HG03097 (cell line): Measurements from ENCODE around the gene THADA.

Source experiments
- ATAC-seq: cut with Tn5 transposase; IDR thresholded peaks from one replicate; pipeline ENCODE4 v1.9.1; 2021; ENCODE audit not compliant: unreplicated experiment, low FRiP score

The THADA gene

DNA sequence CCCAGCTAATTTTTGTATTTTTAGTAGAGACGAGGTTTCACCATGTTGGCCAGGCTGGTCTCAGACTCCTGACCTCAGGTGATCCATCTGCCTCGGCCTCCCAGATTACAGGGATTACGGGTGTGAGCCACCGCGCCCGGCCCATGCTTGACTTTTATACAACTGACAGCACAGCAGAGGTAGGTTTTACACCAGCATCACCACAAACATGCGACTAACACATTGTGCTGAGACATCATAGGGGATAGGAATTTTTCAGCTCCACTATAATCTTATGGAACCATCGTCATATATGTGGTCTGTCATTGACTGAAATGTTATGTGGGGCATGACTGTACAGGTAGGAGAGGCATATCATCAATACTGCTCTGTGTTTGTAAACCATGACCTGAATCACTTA, 122.1 kb downstream of the THADA start:
- no peak for ATAC-seq

DNA sequence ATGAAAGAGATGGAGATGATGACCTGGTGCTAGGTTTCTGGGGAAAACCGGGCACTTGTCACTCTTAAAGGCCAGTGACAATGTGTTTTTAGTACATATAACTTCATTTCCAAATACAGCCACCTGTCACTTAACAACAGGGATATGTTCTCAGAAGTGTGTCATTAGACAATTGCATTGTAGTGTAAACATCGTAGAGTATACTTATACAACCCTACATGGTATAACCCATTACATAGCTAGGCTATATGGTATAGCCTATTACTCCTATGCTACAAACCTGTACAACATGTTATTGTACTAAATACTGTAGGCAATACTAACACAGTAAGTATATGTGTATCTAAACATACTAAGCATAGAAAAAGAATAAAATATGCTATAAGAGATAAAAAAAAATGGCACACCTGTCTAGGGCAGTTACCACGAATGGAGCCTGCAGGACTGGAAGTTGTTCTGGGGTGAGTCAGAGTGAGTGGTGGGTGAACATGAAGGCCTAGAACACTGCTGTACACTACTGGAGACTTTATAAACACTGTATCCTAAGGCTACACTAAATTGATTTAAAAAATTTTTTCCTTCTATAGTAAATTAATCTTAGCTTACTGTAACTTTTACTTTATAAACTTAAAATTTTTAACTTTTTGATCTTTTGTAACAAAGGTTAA, 123.2 kb downstream of the THADA start:
- ATAC-seq, result no peak

DNA sequence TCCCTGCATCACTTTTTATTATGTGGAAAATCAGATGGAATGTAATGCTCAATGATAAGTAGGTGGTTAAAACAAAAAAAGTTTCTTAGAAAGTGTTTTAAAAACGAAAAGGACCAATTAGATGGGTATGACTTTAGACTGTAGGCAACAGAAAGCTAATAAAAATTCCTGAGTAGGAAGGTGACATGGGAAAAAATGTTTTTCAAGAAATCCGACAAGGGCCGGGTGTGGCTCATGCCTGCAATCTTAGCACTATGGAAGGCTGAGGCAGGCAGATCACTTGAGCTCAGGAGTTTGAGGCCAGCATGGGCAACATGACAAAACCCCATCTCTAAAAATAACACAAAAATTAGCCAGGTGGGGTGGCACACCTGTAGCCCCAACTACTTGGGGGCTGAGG, 126.1 kb downstream of the THADA start:
- ATAC-seq, result no peak

DNA sequence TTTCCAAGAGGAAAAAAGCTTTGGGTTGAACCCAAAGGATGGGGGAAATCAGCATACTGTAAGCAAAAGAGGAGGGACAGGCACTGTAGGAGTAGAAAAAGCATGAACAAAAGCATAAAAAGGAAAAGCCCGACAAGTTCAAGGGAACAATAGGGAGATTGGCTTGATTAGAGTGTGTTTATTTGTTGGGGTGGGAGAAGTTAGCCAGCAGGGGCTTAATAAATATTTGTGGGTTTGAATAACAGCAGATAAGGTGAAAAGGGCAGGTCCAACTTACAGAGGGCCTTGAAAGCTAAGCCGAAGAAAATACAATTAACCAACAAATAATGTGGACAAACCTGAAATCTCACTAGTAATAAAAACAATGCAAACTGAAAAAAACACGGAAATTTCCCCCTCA, 126.7 kb downstream of the THADA start:
- ATAC-seq, result no peak

DNA sequence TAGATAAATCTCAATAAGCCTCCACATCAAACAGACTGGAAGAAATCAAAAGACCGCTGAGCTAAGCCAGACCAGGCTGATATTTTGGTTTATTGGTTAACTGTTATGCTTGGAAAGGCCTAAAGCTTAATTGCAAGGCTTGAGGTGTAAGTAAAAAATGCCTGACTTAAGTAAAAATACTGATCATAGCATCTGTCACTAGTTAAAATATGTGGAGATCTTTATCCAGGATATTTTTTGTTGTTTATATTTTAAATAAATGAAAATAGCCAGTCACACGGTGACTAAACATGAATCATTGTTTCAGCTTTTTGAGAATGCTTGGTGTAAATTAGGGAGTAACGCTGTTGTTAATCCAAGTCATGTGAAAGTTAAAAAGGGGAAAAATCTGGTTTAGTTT, 127.9 kb downstream of the THADA start:
- no peak for ATAC-seq

DNA sequence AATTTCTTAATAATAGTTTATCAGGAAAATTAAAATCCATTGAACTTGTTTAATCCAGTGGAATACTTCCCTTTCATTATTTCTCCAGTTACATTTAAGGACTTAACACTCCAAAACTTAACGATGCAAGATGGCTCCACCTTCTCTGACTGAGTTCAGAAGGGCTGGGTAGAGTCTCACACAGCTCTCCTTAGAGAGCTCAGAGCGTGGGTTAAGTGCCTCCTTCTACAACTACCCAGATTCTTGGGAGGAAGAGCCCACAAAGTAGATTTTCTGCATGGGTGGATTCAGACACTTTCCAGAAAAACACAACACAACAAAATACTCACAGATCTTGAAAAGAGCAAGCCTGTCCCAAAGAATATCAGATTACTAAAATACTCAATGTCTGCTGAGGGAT, 130.6 kb downstream of the THADA start:
- ATAC-seq, result no peak

DNA sequence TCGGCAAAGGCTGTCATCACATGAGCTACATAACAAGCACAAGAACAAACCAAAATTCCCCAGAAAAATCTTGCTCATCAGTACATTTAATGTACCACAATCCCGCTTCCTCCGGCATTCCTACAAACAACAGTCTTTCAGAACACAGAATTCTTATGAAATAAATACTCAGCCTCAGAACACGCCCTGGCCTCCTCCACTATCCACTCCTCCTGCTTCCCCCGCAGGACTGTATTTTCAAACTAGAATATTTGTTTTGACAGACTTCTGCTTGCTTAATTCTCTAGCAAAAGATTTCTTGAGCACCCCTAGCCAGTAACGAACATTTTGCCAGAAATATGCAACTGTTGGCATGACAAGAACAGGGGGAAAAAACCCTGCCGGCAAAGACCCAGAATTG, 131.2 kb downstream of the THADA start:
- no peak for ATAC-seq

DNA sequence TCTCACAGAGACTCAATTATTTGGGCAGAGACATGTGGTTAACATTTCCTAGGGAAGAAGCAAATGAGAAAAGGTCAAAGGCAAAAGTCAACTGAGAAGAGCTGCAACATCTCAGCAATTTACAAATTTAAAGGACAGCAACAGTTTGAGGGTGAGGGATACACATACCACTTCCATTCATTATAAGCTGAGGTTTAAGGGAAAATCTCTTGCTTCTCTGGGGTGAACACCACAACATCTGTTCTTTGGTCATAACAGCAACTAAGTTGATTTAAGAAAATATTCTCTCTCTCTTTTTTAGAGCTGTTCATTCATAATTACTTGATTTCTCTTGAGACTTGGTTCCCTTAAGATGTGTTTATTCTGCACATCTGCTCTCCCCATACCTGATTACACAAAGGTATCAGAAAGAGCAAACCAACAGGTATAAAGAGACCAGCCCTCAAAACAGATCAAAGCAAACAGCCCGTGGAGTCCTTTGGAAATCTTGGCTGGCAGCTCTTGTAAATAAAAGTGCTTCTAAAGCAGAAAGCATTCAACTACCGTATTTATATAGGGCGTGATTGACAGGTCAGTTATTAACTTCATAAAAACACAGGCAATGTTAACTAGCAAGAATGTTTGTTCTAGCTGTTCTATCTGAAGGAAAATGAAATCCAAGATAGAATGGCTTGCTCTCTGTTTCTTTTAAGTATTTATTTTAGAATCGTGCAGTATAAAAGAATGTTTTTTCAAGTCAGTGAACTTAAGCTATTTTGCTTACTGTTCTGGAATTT, 132.8 kb downstream of the THADA start:
- no peak for ATAC-seq

DNA sequence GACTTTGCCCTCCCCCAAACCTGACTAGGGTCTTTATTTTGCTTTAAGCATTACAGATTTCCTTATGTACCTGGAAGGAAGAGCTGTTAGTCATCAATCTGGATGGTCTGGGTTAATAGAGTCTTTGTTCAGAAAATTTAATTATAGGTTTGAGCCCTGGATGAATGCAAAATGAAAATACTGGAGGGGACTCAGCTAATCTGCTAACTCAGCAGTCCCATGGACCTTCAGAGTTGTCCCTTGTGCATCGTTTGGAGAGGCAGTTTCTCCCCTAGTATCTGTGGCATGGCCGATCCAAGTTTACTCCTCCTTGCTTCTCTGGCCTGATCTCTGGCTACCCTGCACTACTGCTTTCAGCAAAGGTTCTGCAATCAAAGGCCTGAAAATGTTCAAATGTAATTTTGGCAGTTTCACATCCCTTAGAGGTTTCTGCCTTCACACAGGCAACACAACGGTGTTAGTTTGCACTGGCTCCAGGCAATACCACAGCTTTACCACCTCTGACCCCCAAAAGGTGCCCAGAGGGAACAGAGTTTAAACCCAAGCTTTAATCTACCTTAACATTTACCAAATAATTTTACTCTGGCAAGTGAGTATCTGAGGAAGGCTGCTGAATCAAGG, 134.3 kb downstream of the THADA start:
- ATAC-seq, result peak; percentile 73

DNA sequence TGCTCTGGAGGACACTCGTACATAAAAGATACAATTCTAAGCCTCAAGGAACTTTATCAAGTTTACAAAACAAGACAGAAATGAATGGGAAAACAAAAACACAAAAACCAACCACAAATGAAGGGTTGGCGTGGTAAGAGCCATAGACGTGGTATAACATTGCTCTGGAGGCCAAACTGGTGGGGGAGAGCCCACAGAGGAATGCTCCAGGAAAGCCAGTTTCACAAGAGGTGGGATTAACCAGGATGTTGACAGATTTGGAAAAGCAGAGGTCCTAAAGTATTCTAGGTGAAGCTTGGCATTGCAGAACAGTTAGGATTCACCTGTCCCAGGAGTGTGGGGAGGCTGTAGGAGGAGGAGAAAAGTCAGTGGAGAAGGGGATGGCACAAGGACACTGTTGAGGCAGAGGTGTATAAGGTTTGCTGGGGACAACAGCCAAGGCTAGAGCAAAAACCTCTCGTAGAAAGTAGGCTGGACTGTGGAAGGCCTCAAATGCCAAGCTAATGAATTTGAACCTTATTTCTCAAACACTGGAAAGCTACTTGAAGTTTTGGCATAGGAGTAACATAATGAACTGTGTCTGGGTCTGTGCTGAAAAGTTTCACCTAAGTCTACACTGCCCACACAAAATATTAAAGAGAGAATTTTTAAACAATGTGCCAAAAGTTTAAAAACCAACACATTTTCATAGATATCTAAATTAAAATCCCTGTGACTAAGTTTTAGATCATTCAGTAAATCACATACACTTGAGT, 135.1 kb downstream of the THADA start:
- ATAC-seq, result no peak

DNA sequence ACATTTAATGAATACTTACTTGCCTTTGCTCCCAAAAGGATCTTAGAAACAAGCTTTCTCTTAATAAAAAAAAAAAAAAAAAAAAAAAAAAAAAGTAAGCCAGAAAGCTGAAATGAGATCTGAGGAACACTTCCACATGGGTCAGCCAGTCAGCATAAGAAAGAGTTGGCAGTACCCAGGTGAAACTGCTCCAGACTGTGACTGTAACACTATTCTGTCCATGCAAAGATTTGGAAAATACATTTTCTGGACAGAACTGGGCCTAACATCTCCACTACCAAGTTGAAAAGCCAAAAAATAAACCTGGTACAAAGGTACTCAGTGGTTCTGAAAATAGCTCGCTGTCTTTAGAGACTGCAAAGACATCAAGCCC, 135.7 kb downstream of the THADA start:
- ATAC-seq, result no peak

DNA sequence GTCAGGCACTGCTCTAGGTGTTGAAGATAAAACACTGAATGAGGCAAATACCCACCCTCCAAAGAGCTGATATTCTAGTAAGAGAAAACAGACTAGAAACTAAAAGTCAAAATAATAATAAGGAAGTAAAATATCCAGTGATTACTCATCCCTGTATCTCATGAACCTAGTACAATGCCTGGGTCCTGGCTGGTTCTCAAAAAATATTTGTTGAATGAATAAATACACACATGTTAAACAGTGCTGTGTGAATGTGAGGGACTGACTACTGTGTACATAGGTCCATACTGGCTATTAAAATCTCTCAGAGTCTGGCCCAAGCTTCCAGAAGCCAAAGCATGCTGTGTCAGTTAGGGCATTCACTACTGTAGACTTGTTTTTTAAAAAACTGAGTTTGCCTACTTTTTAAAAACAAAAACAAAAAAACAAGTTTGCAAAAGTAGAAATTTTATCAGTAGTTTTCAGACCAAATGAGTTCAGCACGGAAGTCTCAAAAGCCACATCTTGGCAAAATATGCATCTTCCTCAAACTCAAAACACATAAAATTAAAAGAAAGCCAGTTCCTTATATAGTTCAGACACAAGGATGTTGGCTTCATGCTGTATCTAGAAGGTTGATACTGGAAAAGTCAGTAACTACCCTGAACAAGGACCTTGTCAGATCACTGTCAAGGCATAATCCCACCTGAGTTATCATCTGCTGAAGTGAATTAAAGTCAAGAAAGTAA, 136.2 kb downstream of the THADA start:
- no peak for ATAC-seq

DNA sequence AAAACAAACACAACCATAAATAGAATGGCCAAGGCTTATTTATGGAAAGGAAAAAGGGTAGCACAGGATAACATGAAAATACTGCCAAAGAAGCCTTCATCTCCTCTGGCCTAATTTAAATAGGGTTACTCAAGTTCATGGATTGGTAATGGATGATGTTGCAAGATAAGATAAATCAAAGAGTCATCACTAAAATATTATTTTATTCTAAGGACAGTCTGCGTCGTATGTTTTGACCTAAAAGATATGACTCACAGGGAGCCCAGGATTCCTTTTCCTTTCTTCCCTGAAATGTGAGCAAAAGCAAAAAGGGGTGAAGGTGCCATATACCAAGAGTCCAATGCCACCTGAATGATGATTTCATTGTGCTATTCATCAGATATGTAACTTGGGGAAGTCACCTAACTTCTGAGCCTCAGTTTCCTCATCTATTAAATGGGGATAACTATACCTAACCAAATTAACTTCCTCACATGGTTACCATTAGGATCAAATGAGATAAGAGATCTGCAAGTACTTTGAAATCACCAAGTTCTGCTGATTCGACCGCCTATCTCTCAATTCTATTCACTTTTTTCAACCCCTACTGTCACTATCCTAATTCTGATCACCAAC, 137.7 kb downstream of the THADA start:
- ATAC-seq, result no peak

DNA sequence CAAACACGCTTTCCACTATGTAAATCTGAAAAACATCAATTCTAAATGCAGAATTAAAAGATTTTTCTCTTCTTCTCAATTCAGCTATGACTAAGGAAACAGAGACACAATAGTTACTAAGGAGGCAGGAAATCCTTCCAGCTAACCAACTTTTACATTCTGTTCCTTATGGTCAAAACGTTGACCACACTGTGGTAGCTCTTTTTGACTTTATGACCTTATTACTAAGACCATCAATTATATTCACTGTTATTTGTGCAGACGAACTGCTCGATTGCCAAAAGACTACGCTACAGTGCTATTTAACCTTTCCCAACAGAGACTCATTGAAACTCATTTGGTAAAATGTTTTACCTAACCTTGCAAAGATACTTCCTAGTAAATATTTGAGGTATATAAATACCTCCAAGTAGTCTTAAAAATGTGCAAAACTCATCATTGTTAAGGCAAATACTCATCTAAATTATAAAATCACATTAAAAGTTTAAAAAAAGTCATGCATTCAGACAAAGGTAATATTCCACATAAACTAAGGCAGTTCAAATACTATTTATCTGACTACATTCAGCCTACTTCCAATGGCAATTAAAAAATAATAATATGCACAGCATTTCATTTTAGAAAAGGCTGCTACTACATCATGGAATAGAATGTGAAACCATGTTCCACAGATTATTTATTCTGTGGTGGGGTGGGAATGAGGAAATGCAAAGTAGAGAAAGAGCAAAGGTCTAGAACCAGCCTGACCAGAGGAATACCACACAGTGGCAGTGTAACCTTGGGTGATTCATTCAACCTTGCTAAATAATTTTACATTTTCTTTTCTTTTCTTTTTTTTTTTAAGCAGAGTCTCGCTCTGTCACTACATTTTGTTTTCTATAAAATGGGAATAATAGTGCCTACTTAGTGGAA, 139.9 kb downstream of the THADA start:
- no peak for ATAC-seq

DNA sequence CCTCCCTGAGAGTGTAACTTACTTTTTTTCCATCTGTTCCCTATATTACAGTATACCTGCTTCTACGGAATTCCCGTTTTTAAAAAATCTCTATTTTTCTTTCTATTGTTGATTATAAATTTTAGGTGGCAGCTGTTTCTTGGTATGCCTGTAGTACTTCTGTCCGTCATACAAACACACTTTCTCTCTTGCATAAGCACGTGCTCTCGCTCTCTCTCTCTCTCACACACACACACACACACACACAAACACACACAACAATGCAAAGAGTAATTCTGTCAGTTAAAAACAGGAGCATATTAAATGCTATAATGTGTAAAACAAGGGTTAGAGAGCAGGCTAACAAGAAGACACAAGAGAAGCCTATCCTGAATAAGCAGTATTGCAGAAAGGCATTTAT, 140.5 kb downstream of the THADA start:
- no peak for ATAC-seq

DNA sequence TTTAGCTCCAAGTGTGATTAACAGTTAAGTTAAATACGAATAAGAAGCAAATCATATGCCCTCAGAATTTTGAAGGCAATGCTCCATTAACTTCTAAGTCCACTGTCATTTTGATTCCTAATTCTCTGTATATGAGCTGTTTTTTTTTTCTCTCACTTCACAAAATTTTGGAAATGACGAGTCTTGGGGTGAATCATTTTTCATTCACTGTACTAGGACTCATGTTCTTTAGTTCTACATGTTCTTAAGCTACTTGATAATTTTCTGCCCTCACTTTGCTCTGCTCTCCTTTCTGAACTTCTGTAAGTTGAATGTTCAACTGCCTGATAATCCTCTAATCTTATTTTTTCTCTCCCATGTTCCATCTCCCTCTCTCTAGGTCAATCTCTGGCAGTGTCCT, 141.0 kb downstream of the THADA start:
- no peak for ATAC-seq

DNA sequence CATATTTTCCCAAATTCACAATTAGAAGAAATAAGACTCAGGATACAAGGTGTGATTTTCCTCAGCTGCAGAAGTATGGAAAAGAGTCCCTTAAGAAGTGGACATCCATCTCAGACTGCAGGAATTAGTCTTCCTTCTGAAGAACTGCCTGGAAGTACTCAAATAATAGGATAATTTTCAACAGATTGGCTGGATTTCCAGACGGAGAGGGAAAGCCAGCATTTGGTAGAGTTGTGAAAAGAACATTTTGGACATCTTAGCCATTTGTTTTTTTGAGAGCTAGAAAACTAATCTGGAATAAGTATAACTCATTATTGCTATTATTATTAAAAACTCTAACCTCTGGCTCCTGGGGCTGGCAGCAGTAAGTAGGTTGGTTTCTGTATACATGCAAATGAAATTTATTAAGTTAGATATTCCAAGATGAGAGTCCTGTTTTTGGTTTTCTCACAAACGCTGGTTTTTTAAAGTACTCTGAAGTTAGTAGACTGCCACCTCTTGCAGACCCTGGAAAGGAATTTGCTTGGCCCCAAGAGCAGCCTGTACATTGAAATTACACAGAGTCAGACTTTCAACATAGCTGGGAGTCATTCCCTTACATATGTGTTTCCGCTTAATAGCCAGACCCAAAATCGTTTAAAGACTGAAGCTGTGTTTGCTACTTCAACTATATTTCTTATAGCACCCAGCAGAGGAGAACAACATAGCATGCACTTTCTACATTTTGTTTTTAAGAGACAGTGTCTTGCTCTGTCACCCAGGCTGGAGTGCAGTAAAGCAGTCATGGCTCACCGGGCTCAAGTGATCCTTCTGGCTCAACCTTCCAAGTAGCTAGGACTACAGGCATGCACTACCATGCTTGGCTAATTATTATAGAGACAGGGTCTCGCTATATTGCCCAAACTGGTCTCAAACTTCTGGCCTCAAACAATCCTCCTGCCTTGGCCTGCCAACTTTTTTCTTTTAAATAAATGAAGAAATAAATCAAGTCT, 142.4 kb downstream of the THADA start:
- no peak for ATAC-seq

DNA sequence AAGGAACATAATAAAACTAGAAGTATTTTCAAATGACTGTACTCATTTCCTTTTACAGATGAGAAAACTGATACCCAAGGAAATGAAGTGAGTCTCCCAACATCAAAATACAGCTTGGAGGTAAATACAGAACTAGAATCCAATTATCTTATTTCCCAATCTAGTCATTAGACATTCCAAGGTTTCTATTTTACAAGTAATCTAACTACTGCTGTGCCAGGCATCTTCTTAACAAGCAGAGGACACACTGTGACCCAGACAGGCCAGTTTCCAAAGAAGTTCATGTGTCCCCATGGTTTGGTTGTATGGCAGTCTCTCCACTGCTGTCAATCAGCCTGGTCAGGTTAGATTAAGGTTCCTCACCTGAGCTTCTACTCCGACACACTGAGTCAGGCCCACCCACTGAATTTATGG, 143.5 kb downstream of the THADA start:
- no peak for ATAC-seq
